C4-2B (cell line): ENCODE measurements around the gene POLE2.
A peak's percentile ranks its signal among the peaks of the same experiment; 100 is the strongest.
"Not testable (repeated sequence)": the region's sequence is repeated elsewhere in the genome, so short reads cannot be mapped to it uniquely, and the experiment has no call there.

Source experiments
- H3K27ac ChIP-seq: fragments of 450-650 bp; 2 replicates; pipeline ENCODE4 v1.5.1; 2017
- ZFX ChIP-seq: fragments of 450-650 bp; IDR thresholded peaks from 2 replicates; pipeline ENCODE4 v1.6.1; 2017
- TF ChIP-seq, protein P1 (sequence below): fragments of 450-650 bp; conservative IDR thresholded peaks from 2 replicates; pipeline ENCODE4 v1.5.1; 2017; ENCODE audit warnings: mild to moderate bottlenecking

Gene POLE2, protein sequence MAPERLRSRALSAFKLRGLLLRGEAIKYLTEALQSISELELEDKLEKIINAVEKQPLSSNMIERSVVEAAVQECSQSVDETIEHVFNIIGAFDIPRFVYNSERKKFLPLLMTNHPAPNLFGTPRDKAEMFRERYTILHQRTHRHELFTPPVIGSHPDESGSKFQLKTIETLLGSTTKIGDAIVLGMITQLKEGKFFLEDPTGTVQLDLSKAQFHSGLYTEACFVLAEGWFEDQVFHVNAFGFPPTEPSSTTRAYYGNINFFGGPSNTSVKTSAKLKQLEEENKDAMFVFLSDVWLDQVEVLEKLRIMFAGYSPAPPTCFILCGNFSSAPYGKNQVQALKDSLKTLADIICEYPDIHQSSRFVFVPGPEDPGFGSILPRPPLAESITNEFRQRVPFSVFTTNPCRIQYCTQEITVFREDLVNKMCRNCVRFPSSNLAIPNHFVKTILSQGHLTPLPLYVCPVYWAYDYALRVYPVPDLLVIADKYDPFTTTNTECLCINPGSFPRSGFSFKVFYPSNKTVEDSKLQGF

DNA sequence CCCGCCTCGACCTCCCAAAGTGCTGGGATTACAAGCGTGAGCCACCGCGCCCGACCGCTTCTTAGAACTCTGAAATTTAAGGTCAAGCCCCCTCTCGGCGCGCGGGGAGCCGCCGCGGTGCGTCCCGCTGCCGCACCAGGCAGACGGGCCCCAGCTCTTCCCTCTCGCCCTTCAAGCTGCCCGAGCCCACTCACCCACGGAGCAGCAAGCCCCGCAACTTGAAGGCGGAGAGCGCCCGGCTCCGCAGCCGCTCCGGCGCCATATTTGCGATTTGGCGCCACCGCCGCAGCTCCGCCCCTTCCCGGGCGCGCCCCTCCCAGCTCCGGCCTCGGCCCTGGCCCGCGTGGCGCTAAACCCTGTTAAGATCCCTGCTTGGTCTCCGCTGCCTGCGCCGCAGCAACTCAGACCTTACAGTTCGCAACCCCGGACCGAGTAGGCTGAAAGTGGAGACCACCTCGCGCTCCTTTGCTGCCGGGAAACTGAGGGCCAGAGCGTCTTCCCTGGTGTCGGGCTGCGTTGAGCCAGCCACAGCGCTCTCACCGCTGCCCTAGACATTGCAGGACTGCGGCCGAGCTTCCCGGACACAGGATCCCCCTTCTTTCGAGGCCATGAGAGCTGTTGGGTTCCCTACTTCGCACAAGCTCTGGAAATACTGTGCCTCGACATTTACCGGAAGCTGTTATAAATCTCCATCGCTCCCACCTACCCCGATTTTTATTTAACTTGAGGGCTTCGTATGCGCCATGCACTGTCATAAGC is at the start of gene POLE2:
TSS of gene POLE2 (minus strand) at position 273 of the 759 bp plus-strand sequence. CDS start at position 262, 11 bp downstream.
- H3K27ac ChIP-seq = peak within 1 kb of the TSS; percentile 80
- peak; percentile 49 for TF ChIP-seq ZFX
- TF ChIP-seq, protein P1, sequence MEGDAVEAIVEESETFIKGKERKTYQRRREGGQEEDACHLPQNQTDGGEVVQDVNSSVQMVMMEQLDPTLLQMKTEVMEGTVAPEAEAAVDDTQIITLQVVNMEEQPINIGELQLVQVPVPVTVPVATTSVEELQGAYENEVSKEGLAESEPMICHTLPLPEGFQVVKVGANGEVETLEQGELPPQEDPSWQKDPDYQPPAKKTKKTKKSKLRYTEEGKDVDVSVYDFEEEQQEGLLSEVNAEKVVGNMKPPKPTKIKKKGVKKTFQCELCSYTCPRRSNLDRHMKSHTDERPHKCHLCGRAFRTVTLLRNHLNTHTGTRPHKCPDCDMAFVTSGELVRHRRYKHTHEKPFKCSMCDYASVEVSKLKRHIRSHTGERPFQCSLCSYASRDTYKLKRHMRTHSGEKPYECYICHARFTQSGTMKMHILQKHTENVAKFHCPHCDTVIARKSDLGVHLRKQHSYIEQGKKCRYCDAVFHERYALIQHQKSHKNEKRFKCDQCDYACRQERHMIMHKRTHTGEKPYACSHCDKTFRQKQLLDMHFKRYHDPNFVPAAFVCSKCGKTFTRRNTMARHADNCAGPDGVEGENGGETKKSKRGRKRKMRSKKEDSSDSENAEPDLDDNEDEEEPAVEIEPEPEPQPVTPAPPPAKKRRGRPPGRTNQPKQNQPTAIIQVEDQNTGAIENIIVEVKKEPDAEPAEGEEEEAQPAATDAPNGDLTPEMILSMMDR = no peak

DNA sequence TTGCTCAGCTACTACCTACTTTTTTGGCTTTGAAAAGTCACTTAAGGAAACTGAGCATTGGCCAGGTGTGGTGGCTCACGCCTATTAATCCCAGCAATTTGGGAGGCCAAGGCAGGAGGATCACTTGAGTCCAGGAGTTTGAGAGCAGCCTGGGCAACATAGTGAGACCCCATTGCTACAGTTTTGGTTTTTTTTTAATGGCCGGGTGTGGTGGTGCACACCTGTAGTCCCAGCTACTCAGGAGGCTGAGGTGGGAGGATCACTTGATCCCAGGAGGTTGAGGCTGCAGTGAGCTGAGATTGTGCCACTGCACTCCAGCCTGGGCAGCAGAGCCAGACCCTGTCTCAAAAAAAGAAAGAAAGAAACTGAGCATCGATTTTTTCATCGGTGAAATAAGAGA is 47.7 kb upstream of the POLE2 start:
- H3K27ac ChIP-seq = not testable (repeated sequence)

GRCh38 chr14:49733836-49734235 is 45.8 kb upstream of the POLE2 start:
- TF ChIP-seq ZFX = no peak
- TF ChIP-seq, protein P1 = no peak

GRCh38 chr14:49732896-49733295 is 44.9 kb upstream of the POLE2 start:
- H3K27ac ChIP-seq = no peak overlapping the region
- TF ChIP-seq ZFX = no peak
- TF ChIP-seq, protein P1 = no peak

More at GRCh38 chr14:49733836-49734235, 45.8 kb upstream of the POLE2 start:
- H3K27ac ChIP-seq = no peak overlapping the region

DNA sequence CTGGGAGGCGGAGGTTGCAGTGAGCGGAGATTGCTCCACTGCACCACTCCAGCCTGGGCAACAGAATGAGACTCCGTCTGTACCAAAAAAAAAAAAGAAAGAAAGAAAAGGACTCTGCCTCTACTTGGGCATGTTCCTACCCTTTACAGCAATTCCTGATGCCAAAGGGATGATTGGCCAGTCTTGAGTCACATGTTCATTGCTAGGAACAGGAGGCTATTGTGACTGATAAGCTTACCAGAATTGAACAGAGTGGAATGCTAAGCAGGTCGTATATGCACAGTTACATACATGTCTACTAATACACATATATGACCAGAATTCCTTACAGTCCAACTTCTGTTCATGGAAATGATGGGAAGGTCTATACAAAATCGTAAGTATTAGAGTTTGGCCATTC is 39.2 kb upstream of the POLE2 start:
- no peak for TF ChIP-seq ZFX
- TF ChIP-seq, protein P1 = no peak
- no peak overlapping the region for H3K27ac ChIP-seq

DNA sequence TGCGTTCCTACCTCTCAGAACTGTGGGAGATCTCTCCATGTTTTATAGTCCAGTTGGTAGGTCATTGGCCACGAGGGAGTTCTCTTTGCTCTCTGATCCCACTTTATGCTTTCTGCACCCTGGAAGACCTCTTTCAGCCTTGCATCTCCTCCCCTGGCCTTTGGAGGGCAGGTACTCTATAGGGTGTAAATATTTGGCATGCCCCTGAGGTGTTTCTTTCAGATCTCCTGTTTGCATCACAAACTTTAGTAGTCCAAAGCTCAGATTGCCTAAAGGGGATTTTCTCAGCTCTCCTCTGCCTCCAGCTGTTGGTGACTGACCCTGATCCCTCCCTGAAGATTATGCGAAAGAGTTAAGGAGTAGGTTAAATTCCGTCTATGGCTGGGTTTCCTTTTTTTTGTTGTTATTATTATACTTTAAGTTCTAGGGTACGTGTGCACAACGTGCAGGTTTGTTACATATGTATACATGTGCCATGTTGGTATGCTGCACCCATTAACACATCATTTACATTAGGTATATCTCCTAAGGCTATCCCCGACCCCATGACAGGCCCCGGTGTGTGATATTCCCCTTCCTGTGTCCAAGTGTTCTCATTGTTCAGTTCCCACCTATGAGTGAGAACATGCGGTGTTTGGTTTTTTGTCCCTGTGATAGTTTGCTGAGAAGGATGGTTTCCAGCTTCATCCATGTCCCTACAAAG is 33.9 kb upstream of the POLE2 start:
- not testable (repeated sequence) for H3K27ac ChIP-seq

DNA sequence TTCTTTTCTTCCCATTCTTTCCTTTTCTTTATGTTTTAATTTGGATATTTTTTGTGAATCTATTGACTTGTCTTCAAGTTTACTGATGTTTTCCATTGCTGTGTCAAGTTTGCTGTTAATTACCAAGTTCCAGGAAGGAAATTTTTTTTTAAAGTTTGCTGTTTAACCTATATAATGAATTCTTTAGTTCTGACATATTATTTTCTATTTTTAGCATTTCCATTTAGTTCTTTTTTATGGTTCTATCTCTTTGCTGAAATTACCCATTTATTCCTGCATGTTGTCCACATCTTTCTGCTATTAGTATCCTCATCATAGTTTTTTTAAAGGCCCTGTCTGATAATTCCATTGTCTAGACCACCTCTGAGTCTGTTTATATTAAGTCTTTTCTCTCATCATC is 32.7 kb upstream of the POLE2 start:
- TF ChIP-seq, protein P1 = no peak
- no peak for TF ChIP-seq ZFX
- H3K27ac ChIP-seq = no peak overlapping the region

- H3K27ac ChIP-seq = not testable (repeated sequence)
Measured at GRCh38 chr14:49710993-49711392, 23.0 kb upstream of the POLE2 start.

DNA sequence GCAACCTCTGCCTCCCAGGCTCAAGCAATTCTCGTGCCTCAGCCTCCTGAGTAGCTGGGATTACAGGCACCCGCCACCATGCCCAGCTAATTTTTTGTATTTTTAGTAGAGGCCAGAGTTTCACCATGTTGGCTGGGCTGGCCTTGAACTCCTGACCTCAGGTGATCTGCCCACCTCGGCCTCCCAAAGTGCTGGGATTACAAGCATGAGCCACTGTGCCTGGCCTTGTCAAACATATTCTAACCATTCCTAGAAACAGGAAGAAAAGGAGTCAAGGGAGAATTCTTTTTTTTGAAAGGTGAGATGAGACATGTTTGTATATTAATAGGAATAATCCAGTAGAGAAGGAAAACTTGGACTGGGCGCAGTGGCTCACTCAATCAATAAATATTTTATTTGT is 16.5 kb upstream of the POLE2 start:
- H3K27ac ChIP-seq = not testable (repeated sequence)
